NCI-H1694 treated with DMSO at 0.1 percent for 48 hours (cell line): ENCODE results near the gene FBXL16.

Experiments
- DNase-seq: peaks from one replicate; lab custom pipeline; 2025; lab: John Stamatoyannopoulos, UW

The FBXL16 gene

GRCh38 chr16:734981-735881 is 29.6 kb upstream of the FBXL16 start:
- DNase-seq: no peak

- no peak for DNase-seq
Observed at GRCh38 chr16:734208-734980, 28.8 kb upstream of the FBXL16 start.

GRCh38 chr16:733382-734207 is 28.0 kb upstream of the FBXL16 start:
- DNase-seq: no peak

- no peak for DNase-seq
Observed at GRCh38 chr16:732936-733335, 27.3 kb upstream of the FBXL16 start.

- DNase-seq: no peak
Observed at GRCh38 chr16:732332-732731, 26.7 kb upstream of the FBXL16 start.

- no peak for DNase-seq
Observed at GRCh38 chr16:730666-731509, 25.3 kb upstream of the FBXL16 start.

- no peak for DNase-seq
Observed at GRCh38 chr16:729768-730665, 24.4 kb upstream of the FBXL16 start.

- DNase-seq: no peak
Observed at GRCh38 chr16:728890-729744, 23.5 kb upstream of the FBXL16 start.

GRCh38 chr16:728131-728889 is 22.7 kb upstream of the FBXL16 start:
- no peak for DNase-seq

- DNase-seq: no peak
Observed at GRCh38 chr16:727291-727977, 21.8 kb upstream of the FBXL16 start.

- no peak for DNase-seq
Observed at GRCh38 chr16:726438-727290, 21.1 kb upstream of the FBXL16 start, which contains the start of the genes CCDC78 and HAGHL. Gene CCDC78, minus strand, starts transcription at chr16:726443. Its CDS starts 76 bp downstream, at chr16:726367. Gene HAGHL, plus strand, starts transcription at chr16:727106. Its CDS starts 404 bp downstream, at chr16:727510.

- no peak for DNase-seq
Observed at GRCh38 chr16:726188-726437, 20.5 kb upstream of the FBXL16 start.

- no peak for DNase-seq
Observed at GRCh38 chr16:725463-726187, 20.0 kb upstream of the FBXL16 start.

GRCh38 chr16:725041-725376 is 19.4 kb upstream of the FBXL16 start:
- no peak for DNase-seq

GRCh38 chr16:724188-725040 is 18.8 kb upstream of the FBXL16 start:
- no peak for DNase-seq

GRCh38 chr16:723695-724094 is 18.1 kb upstream of the FBXL16 start:
- no peak for DNase-seq
